Adrenal gland (tissue), 5 donors: ENCODE data around the gene PDF.

Source experiments
- CTCF ChIP-seq, 6 experiments: fragments of 450-650 bp in 4 of 6; fragments of 200-600 bp in 2 of 6; sonication (generic) in 1 of 6; IDR thresholded peaks; 1 replicate in 5 of 6; 2 replicates in 1 of 6; pipeline versions ENCODE4 v1.5.1 to v1.8.0; 2016 to 2021; ENCODE audit warnings: antibody characterized with exemption in 6 of 6, mild to moderate bottlenecking in 2 of 6, moderate library complexity in 1 of 6
- POLR2A ChIP-seq, 2 donors: fragments of 450-650 bp; IDR thresholded peaks; one replicate each; pipeline ENCODE4 v1.6.1; 2017; ENCODE audit warnings: antibody characterized with exemption in 2 of 2, mild to moderate bottlenecking in 2 of 2, moderate library complexity in 1 of 2
- donor health status: DM: no; HTN: no; CAD: no.

GRCh38 chr16:69277413-69277812 is 53.0 kb downstream of the PDF start:
- TF ChIP-seq CTCF (IDR thresholded peaks at IDR 0.05) (no peak), POLR2A (IDR thresholded peaks at IDR 0.05) (no peak)
